Keratinocyte (primary cell): ENCODE measurements around the gene GAS6. TPM values are rescaled to one million over a fixed set of nuclear protein-coding genes. Genes with fewer than 3 reads are reported as not detected.

Source experiments
- DNase-seq: peaks from one replicate; pipeline ENCODE4 v3.0.0-alpha.2; 2011; ENCODE audit warnings: low read depth, missing footprints, low spot score
- FAIRE-seq: peaks from 2 replicates; lab custom pipeline; 2011; peaks lifted over from hg19 to GRCh38; lab: Jason Lieb, UNC
- H2AFZ ChIP-seq: 2 replicates; pipeline ENCODE4 v1.6.0; 2012; ENCODE audit warnings: low read length, control low read depth, inconsistent platforms; ENCODE audit not compliant: control insufficient read depth
- H3K27ac ChIP-seq: 2 replicates; pipeline ENCODE4 v1.5.1; 2011; ENCODE audit warnings: low read length; ENCODE audit not compliant: control insufficient read depth, insufficient read depth
- H3K27me3 ChIP-seq: 3 replicates; pipeline ENCODE4 v1.6.0; 2011; ENCODE audit warnings: low read length; ENCODE audit not compliant: control insufficient read depth, insufficient read depth; ENCODE audit errors: extremely low read depth
- H3K36me3 ChIP-seq, 2 experiments: 2 replicates in 1 of 2; 3 replicates in 1 of 2; pipeline ENCODE4 v1.5.1; 2011; ENCODE audit warnings: low read length in 2 of 2, mild to moderate bottlenecking in 1 of 2; ENCODE audit not compliant: control insufficient read depth in 2 of 2, insufficient read depth in 2 of 2; ENCODE audit errors: extremely low read depth in 1 of 2
- H3K4me1 ChIP-seq: 3 replicates; pipeline ENCODE4 v1.5.1; 2011; ENCODE audit warnings: low read length; ENCODE audit not compliant: control insufficient read depth, insufficient read depth; ENCODE audit errors: extremely low read depth
- H3K4me2 ChIP-seq: 3 replicates; pipeline ENCODE4 v1.6.0; 2011; ENCODE audit warnings: low read depth, low read length; ENCODE audit not compliant: control insufficient read depth, insufficient read depth; ENCODE audit errors: extremely low read depth
- H3K4me3 ChIP-seq, 3 experiments: fragments of 200-600 bp in 1 of 3; sonication (generic) in 1 of 3; 2 replicates in 2 of 3; 3 replicates in 1 of 3; pipeline ENCODE4 v1.5.1; 2011 to 2016; ENCODE audit warnings: low read length in 3 of 3, mild to moderate bottlenecking in 3 of 3, control low read depth in 2 of 3, inconsistent platforms in 1 of 3, low read depth in 1 of 3, mixed read lengths in 1 of 3, mixed run types in 1 of 3, moderate library complexity in 1 of 3; ENCODE audit not compliant: control insufficient read depth in 2 of 3, insufficient read depth in 2 of 3; ENCODE audit errors: extremely low read depth in 1 of 3
- H3K79me2 ChIP-seq: 2 replicates; pipeline ENCODE4 v1.6.0; 2012; ENCODE audit warnings: low read length; ENCODE audit not compliant: control insufficient read depth, insufficient read depth
- H3K9ac ChIP-seq: 3 replicates; pipeline ENCODE4 v1.6.0; 2011; ENCODE audit warnings: low read length; ENCODE audit not compliant: control insufficient read depth, insufficient read depth; ENCODE audit errors: extremely low read depth
- H3K9me1 ChIP-seq: 3 replicates; pipeline ENCODE4 v1.6.0; 2011; ENCODE audit warnings: low read length; ENCODE audit not compliant: control insufficient read depth, insufficient read depth; ENCODE audit errors: extremely low read depth
- H3K9me3 ChIP-seq: 2 replicates; pipeline ENCODE4 v1.5.1; 2012; ENCODE audit warnings: low read depth, low read length; ENCODE audit not compliant: control insufficient read depth
- H4K20me1 ChIP-seq: 3 replicates; pipeline ENCODE4 v1.6.0; 2011; ENCODE audit warnings: low read length; ENCODE audit not compliant: control insufficient read depth, insufficient read depth; ENCODE audit errors: extremely low read depth
- CTCF ChIP-seq, 3 experiments: IDR thresholded peaks in 1 of 3; conservative IDR thresholded peaks in 1 of 3; optimal IDR thresholded peaks in 1 of 3; 2 replicates in 2 of 3; 3 replicates in 1 of 3; pipeline versions ENCODE3 to v1.5.1; 2011; ENCODE audit warnings: low read length in 3 of 3, mild to moderate bottlenecking in 3 of 3, moderate library complexity in 2 of 3, control low read depth in 1 of 3, inconsistent platforms in 1 of 3; ENCODE audit not compliant: insufficient read depth in 2 of 3; ENCODE audit errors: extremely low read depth in 1 of 3
- EZH2 ChIP-seq: IDR thresholded peaks from one replicate; pipeline ENCODE4 v1.6.1; 2012; ENCODE audit warnings: inconsistent platforms, mild to moderate bottlenecking, low read length, moderate library complexity
- dilution Hi-C: fragments of 300-500 bp; cut with MboI; formaldehyde crosslinking; loops from one replicate; pipeline ENCODE4 v1.7.0; 2020; ENCODE audit warnings: low sequenced_read_pairs; ENCODE audit not compliant: extremely low pct_ligation_motif_present
- polyA plus RNA-seq, 5 experiments: library from polyadenylated mRNA; depleted of rRNA in 3 of 5; stranded (reverse) in 3 of 5; stranded (forward) in 1 of 5; unstranded in 1 of 5; fragments of >200 nt; gene quantifications; 1 replicate in 1 of 5; 2 replicates in 3 of 5; 3 replicates in 1 of 5; pipeline versions ENCODE4 v1.2.1 to v1.2.3, GENCODE V29; 2011 to 2012; ENCODE audit warnings: missing spikeins in 2 of 5, low read depth in 1 of 5, low replicate concordance in 1 of 5

Gene GAS6
- polyA plus RNA-seq, 1 donor (not counting 4 experiments of a cell fraction or from before 2014, with no cell fraction given): 163 TPM

GRCh38 chr13:113901231-113901630 lies 37.4 kb upstream of the GAS6 start:
- Histone ChIP-seq H3K27me3 (no peaks in the 10 kb centered on the region), H3K79me2 (no peaks in the 10 kb centered on the region), H3K9me3 (no peaks in the 10 kb centered on the region), H3K9me1 (no peaks in the 10 kb centered on the region), H3K4me2 (no peak overlapping the region), H3K36me3 (no peaks in the 10 kb centered on the region), H3K4me3 (no peak overlapping the region), H2AFZ (no peak overlapping the region), H3K4me1 (peaks cover 21% of the 10 kb centered on the region), H3K27ac (no peak overlapping the region), H3K9ac (no peak overlapping the region), H4K20me1 (no peaks in the 10 kb centered on the region)
- DNase-seq (no peak), FAIRE-seq (no peak)
- dilution Hi-C loops: no loop called here
- no peak for TF ChIP-seq CTCF (optimal IDR thresholded peaks at IDR 0.05 in 1 of 3, IDR thresholded peaks at IDR 0.05 in 1 of 3, conservative IDR thresholded peaks at IDR 0.05 in 1 of 3; ENCODE audit: extremely low read depth in 1 of 3, insufficient read depth in 2 of 3, low read length in 3 of 3)
- TF ChIP-seq EZH2: no peak

GRCh38 chr13:113900646-113901045 lies 36.8 kb upstream of the GAS6 start:
- H3K4me3 ChIP-seq: no peak overlapping the region
- dilution Hi-C loops: no loop called here
- FAIRE-seq (peak; percentile 5), DNase-seq (no peak)
- H3K36me3 ChIP-seq: no peaks in the 10 kb centered on the region
- H2AFZ ChIP-seq: no peak overlapping the region
- H3K9me3 ChIP-seq: no peaks in the 10 kb centered on the region
- no peak overlapping the region for H3K27ac ChIP-seq
- no peaks in the 10 kb centered on the region for H4K20me1 ChIP-seq
- no peaks in the 10 kb centered on the region for H3K27me3 ChIP-seq
- no peaks in the 10 kb centered on the region for H3K9me1 ChIP-seq
- H3K4me1 ChIP-seq: peaks cover 27% of the 10 kb centered on the region
- no peak overlapping the region for H3K9ac ChIP-seq
- TF ChIP-seq CTCF (optimal IDR thresholded peaks at IDR 0.05 in 1 of 3, IDR thresholded peaks at IDR 0.05 in 1 of 3, conservative IDR thresholded peaks at IDR 0.05 in 1 of 3; ENCODE audit: extremely low read depth in 1 of 3, insufficient read depth in 2 of 3, low read length in 3 of 3) (no peak), EZH2 (no peak)
- no peak overlapping the region for H3K4me2 ChIP-seq
- no peaks in the 10 kb centered on the region for H3K79me2 ChIP-seq
